HepG2 (cell line): ENCODE results near the gene GMNN.

ENCODE experiments used
- KDM1A ChIP-seq: IDR thresholded peaks from 2 replicates; pipeline ENCODE4 v1.6.1; 2016; ENCODE audit warnings: missing compliant biosample characterization
- SIN3A ChIP-seq: IDR thresholded peaks from 2 replicates; pipeline ENCODE4 v1.6.1; 2011; ENCODE audit warnings: low read depth, mild to moderate bottlenecking, control low read depth, low read length, borderline replicate concordance
- SP2 ChIP-seq: sonication (generic); formaldehyde crosslinking; IDR thresholded peaks from 2 replicates; pipeline ENCODE4 v1.5.1; 2020; ENCODE audit warnings: mild to moderate bottlenecking, missing genetic modification reagents
- TBP ChIP-seq: sonication (generic); formaldehyde crosslinking; IDR thresholded peaks from 2 replicates; pipeline ENCODE4 v1.5.0; 2020; ENCODE audit warnings: missing genetic modification reagents
- ZNF274 ChIP-seq: sonication (generic); formaldehyde crosslinking; IDR thresholded peaks from 2 replicates; pipeline ENCODE4 v1.5.1; 2020; ENCODE audit warnings: mild to moderate bottlenecking, missing genetic modification reagents
- TF ChIP-seq, protein P1 (sequence below): sonication (generic); formaldehyde crosslinking; IDR thresholded peaks from 2 replicates; pipeline ENCODE4 v1.5.0; 2020; ENCODE audit warnings: mild to moderate bottlenecking, missing genetic modification reagents, moderate library complexity
- TF ChIP-seq, protein P2 (sequence below): sonication (generic); formaldehyde crosslinking; IDR thresholded peaks from 2 replicates; pipeline ENCODE4 v1.4.0; 2020; ENCODE audit warnings: mild to moderate bottlenecking, missing genetic modification reagents

DNA sequence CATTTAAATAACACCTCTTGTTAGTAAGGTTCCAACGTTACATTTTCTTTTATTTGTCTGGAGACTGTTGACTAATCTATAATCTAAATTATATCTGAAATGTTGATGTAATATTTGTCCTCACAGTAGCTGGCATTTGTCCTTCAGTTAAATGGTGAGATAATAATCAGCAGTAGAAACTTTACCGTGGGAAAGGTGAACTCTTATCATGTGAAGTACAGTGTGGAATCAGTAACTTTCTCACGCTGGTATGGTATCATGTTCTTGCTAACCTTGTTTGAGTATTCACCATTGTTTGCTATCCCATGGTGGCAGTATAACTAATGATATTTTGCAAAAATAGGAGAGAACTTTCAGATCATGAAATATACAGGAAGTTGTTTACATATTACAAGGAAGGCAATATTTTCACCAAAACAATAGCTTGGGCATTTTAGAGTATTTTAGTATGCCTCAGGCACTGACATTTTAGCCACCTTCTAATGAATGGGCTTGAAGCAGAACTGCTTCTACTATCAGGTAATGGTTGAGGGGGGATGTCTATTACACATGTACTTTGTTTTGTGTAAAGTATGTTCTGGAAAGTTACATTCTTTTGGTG, 4.8 kb downstream of the GMNN start:
- TF ChIP-seq, protein P1, sequence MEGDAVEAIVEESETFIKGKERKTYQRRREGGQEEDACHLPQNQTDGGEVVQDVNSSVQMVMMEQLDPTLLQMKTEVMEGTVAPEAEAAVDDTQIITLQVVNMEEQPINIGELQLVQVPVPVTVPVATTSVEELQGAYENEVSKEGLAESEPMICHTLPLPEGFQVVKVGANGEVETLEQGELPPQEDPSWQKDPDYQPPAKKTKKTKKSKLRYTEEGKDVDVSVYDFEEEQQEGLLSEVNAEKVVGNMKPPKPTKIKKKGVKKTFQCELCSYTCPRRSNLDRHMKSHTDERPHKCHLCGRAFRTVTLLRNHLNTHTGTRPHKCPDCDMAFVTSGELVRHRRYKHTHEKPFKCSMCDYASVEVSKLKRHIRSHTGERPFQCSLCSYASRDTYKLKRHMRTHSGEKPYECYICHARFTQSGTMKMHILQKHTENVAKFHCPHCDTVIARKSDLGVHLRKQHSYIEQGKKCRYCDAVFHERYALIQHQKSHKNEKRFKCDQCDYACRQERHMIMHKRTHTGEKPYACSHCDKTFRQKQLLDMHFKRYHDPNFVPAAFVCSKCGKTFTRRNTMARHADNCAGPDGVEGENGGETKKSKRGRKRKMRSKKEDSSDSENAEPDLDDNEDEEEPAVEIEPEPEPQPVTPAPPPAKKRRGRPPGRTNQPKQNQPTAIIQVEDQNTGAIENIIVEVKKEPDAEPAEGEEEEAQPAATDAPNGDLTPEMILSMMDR (CRISPR knock-in tag): 0 out of 2 replicates have a peak, but pooled peaks have one; percentile 26
- TF ChIP-seq SIN3A (no peak), KDM1A (CRISPR knock-in tag) (no peak), ZNF274 (CRISPR knock-in tag) (no peak), SP2 (CRISPR knock-in tag) (no peak), TBP (CRISPR knock-in tag) (no peak)
- TF ChIP-seq, protein P2, sequence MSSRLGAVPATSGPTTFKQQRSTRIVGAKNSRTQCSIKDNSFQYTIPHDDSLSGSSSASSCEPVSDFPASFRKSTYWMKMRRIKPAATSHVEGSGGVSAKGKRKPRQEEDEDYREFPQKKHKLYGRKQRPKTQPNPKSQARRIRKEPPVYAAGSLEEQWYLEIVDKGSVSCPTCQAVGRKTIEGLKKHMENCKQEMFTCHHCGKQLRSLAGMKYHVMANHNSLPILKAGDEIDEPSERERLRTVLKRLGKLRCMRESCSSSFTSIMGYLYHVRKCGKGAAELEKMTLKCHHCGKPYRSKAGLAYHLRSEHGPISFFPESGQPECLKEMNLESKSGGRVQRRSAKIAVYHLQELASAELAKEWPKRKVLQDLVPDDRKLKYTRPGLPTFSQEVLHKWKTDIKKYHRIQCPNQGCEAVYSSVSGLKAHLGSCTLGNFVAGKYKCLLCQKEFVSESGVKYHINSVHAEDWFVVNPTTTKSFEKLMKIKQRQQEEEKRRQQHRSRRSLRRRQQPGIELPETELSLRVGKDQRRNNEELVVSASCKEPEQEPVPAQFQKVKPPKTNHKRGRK (CRISPR knock-in tag): no peak
